ENCODE data around the gene CIB1. TPM values are rescaled to one million over a fixed set of nuclear protein-coding genes. Genes with fewer than 3 reads are reported as not detected.

The CIB1 gene
- total RNA-seq, 4 donors from 2014 or later, result 15.5 to 43.4 (median 30.7) TPM

DNA sequence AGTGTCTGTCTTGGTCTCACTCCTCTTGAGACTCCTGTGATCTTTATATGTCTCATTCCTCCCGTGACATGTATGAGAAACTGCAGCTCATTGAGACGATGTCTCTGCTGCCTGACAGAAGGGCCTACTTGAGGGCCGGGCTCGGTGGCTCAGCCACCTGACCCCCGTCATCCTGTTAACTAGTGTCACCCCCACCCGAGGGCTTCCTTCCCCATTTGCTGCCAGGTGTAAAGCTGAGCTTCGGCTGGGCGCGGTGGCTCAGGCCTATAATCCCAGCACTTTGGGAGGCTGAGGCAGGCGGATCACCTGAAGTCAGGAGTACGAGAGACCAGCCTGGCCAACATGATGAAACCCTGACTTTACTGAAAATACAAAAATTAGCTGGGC is 19.9 kb downstream of the CIB1 start:
- no peak for ATAC-seq
- H3K27me3 ChIP-seq, result no peaks in the 10 kb centered on the region
- TF ChIP-seq, protein P1, sequence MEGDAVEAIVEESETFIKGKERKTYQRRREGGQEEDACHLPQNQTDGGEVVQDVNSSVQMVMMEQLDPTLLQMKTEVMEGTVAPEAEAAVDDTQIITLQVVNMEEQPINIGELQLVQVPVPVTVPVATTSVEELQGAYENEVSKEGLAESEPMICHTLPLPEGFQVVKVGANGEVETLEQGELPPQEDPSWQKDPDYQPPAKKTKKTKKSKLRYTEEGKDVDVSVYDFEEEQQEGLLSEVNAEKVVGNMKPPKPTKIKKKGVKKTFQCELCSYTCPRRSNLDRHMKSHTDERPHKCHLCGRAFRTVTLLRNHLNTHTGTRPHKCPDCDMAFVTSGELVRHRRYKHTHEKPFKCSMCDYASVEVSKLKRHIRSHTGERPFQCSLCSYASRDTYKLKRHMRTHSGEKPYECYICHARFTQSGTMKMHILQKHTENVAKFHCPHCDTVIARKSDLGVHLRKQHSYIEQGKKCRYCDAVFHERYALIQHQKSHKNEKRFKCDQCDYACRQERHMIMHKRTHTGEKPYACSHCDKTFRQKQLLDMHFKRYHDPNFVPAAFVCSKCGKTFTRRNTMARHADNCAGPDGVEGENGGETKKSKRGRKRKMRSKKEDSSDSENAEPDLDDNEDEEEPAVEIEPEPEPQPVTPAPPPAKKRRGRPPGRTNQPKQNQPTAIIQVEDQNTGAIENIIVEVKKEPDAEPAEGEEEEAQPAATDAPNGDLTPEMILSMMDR (IDR thresholded peaks at IDR 0.05 in 4 of 5, conservative IDR thresholded peaks at IDR 0.05 in 1 of 5), result no peak
- no peak for TF ChIP-seq POLR2A (IDR thresholded peaks at IDR 0.05)
- H3K36me3 ChIP-seq, result no peaks in the 10 kb centered on the region
- no peaks in the 10 kb centered on the region for H3K9me3 ChIP-seq
- intact Hi-C loops (cut with DNase I; ENCODE audit: low total_unique reads) (no loop called here), in situ Hi-C loops (cut with MboI; ENCODE audit: low sequenced_read_pairs in 4 of 4) (loop anchor here in 2 of 4 donors (5.0 to 25.0 kb wide), 2 partner anchors 47 to 302 kb away; partner anchors contain the start of gene ARPIN (in 1 of the 2))
- no peak for DNase-seq
- H3K27ac ChIP-seq, result no peak overlapping the region
- no peaks in the 10 kb centered on the region for H3K4me1 ChIP-seq
- H3K4me3 ChIP-seq, result no peak overlapping the region

DNA sequence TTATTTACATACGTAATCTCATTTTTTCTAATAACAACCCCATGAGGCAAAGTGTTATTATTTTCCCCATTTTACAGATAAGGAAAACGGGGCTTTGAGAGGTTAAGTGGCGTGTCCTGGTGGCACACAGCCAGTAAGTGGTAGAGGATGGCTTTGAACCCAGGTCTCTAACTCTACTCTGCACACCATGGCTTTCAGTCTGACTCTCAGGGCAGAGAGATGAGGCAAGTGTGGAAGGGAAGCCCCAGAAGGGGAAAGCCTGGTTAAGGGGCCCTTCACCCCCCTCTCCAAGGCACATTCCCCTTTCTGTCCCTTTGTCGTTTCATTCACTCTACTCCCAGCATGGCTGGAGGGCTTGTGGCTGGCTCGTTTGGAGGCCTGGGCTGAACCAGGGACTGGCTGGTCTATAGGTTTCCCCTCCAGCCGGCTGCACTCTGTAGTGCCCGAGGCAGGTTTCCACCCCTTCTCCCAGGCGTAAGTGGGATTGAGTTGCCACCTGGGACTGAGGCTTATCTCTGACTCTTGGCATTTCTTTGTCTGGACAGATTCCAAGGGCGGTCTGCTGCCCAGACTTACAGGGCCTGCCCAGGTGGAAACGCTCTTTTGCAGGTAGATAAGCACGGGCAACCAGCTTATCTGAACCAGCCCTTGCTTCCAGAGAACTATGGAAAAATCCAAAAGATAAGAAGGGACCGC is 20.5 kb downstream of the CIB1 start:
- no peak for ATAC-seq

GRCh38 chr15:90212221-90213098 is 21.3 kb downstream of the CIB1 start:
- intact Hi-C loops (cut with DNase I; ENCODE audit: low total_unique reads), result no loop called here
- no peaks in the 10 kb centered on the region for H3K9me3 ChIP-seq
- DNase-seq (no peak), ATAC-seq (no peak)
- H3K4me3 ChIP-seq, result no peak overlapping the region
- no peak for TF ChIP-seq POLR2A (IDR thresholded peaks at IDR 0.05)
- TF ChIP-seq, protein P1 (IDR thresholded peaks at IDR 0.05 in 4 of 5, conservative IDR thresholded peaks at IDR 0.05 in 1 of 5), result no peak
- no peaks in the 10 kb centered on the region for H3K27me3 ChIP-seq
- no peak overlapping the region for H3K27ac ChIP-seq
- in situ Hi-C loops (cut with MboI; ENCODE audit: low sequenced_read_pairs in 4 of 4), result loop anchor here in 2 of 4 donors (5.0 to 25.0 kb wide), 2 partner anchors 45 to 300 kb away; partner anchors contain the start of gene ARPIN (in 1 of the 2)
- H3K4me1 ChIP-seq, result no peaks in the 10 kb centered on the region
- H3K36me3 ChIP-seq, result no peaks in the 10 kb centered on the region

More for the DNA sequence above, 20.5 kb downstream of the CIB1 start:
- Histone ChIP-seq H3K27me3 (no peaks in the 10 kb centered on the region), H3K9me3 (no peaks in the 10 kb centered on the region), H3K4me3 (no peak overlapping the region), H3K4me1 (no peaks in the 10 kb centered on the region), H3K36me3 (no peaks in the 10 kb centered on the region), H3K27ac (no peak overlapping the region)
- in situ Hi-C loops (cut with MboI; ENCODE audit: low sequenced_read_pairs in 4 of 4) (loop anchor here in 2 of 4 donors (5.0 to 25.0 kb wide), 2 partner anchors 46 to 301 kb away; partner anchors contain the start of gene ARPIN (in 1 of the 2)), intact Hi-C loops (cut with DNase I; ENCODE audit: low total_unique reads) (no loop called here)
- TF ChIP-seq POLR2A (IDR thresholded peaks at IDR 0.05), result no peak
- TF ChIP-seq, protein P1 (IDR thresholded peaks at IDR 0.05 in 4 of 5, conservative IDR thresholded peaks at IDR 0.05 in 1 of 5), result no peak
- no peak for DNase-seq

- no peak overlapping the region for H3K27ac ChIP-seq
- H3K4me1 ChIP-seq, result no peaks in the 10 kb centered on the region
- no peaks in the 10 kb centered on the region for H3K9me3 ChIP-seq
- DNase-seq (no peak), ATAC-seq (no peak)
- intact Hi-C loops (cut with DNase I; ENCODE audit: low total_unique reads) (no loop called here), in situ Hi-C loops (cut with MboI; ENCODE audit: low sequenced_read_pairs in 4 of 4) (loop anchor here in 2 of 4 donors (5.0 to 25.0 kb wide), 2 partner anchors 44 to 299 kb away; partner anchors contain the start of gene ARPIN (in 1 of the 2))
- H3K27me3 ChIP-seq, result no peaks in the 10 kb centered on the region
- no peaks in the 10 kb centered on the region for H3K36me3 ChIP-seq
- H3K4me3 ChIP-seq, result no peak overlapping the region
- TF ChIP-seq, protein P1 (IDR thresholded peaks at IDR 0.05 in 4 of 5, conservative IDR thresholded peaks at IDR 0.05 in 1 of 5), result no peak
- TF ChIP-seq POLR2A (IDR thresholded peaks at IDR 0.05), result no peak
Observed at GRCh38 chr15:90211440-90212143, 22.1 kb downstream of the CIB1 start.

Data from gastrocnemius medialis (tissue), 4 donors.